HG03025 (cell line): Measurements from ENCODE around the gene NDUFS5.
"Not testable (repeated sequence)": the region's sequence is repeated elsewhere in the genome, so short reads cannot be mapped to it uniquely, and the experiment has no call there.

Source experiments
- ATAC-seq: cut with Tn5 transposase; IDR thresholded peaks from one replicate; pipeline ENCODE4 v1.9.1; 2021; ENCODE audit warnings: mild to moderate bottlenecking, moderate library complexity; ENCODE audit not compliant: unreplicated experiment, low FRiP score

The NDUFS5 gene

GRCh38 chr1:39026051-39026865 is at the start of gene NDUFS5:
NDUFS5 (plus strand) TSS chr1:39026350; CDS start chr1:39028725, 2,375 bp downstream.
- ATAC-seq: peak; percentile 63

- not testable (repeated sequence) for ATAC-seq
Measured at GRCh38 chr1:38977399-38978244, 48.5 kb upstream of the NDUFS5 start.

GRCh38 chr1:38978245-38978542 is 48.0 kb upstream of the NDUFS5 start:
- not testable (repeated sequence) for ATAC-seq

- not testable (repeated sequence) for ATAC-seq
Measured at GRCh38 chr1:38979380-38979779, 46.8 kb upstream of the NDUFS5 start.

GRCh38 chr1:38989979-38990378 is 36.2 kb upstream of the NDUFS5 start:
- ATAC-seq: no peak

GRCh38 chr1:38990386-38990737 is 35.8 kb upstream of the NDUFS5 start:
- ATAC-seq: no peak

- peak; percentile 93 for ATAC-seq
Measured at GRCh38 chr1:38990738-38991637, 35.2 kb upstream of the NDUFS5 start, which contains the start of gene AKIRIN1. AKIRIN1 (plus strand) TSS chr1:38991276; CDS start chr1:38991381, 105 bp downstream.

- no peak for ATAC-seq
Measured at GRCh38 chr1:38991638-38992411, 34.3 kb upstream of the NDUFS5 start.

- no peak for ATAC-seq
Measured at GRCh38 chr1:38992412-38993111, 33.6 kb upstream of the NDUFS5 start.

- no peak for ATAC-seq
Measured at GRCh38 chr1:38994196-38994595, 32.0 kb upstream of the NDUFS5 start.

- ATAC-seq: no peak
Measured at GRCh38 chr1:38997034-38997900, 28.9 kb upstream of the NDUFS5 start.

GRCh38 chr1:38997901-38998190 is 28.3 kb upstream of the NDUFS5 start:
- ATAC-seq: no peak

GRCh38 chr1:39001516-39002421 is 24.4 kb upstream of the NDUFS5 start:
- no peak for ATAC-seq

- no peak for ATAC-seq
Measured at GRCh38 chr1:39003281-39003680, 22.9 kb upstream of the NDUFS5 start.

- ATAC-seq: no peak
Measured at GRCh38 chr1:39003794-39004193, 22.4 kb upstream of the NDUFS5 start.

- ATAC-seq: no peak
Measured at GRCh38 chr1:39006287-39006686, 19.9 kb upstream of the NDUFS5 start.
